Gastrocnemius medialis (tissue), 4 donors: ENCODE measurements around the gene TPSB2. TPM values are rescaled to one million over a fixed set of nuclear protein-coding genes. Genes with fewer than 3 reads are reported as not detected.
"Not testable (repeated sequence)": the region's sequence is repeated elsewhere in the genome, so short reads cannot be mapped to it uniquely, and the experiment has no call there.

Experiments
- ATAC-seq, 2 donors: fragments of 150-250 bp; one replicate each; pipeline ENCODE4 v1.9.1; 2016
- DNase-seq, 2 donors: peaks; one replicate each; pipeline ENCODE4 v3.0.0-alpha.2; 2019
- H3K27ac ChIP-seq, 4 donors: fragments of 200-600 bp; sonication (generic); 1 replicate in 1 of 4; 2 replicates in 3 of 4; pipeline ENCODE4 v1.5.1; 2016 to 2018; ENCODE audit warnings: mild to moderate bottlenecking in 2 of 4, moderate library complexity in 1 of 4
- H3K27me3 ChIP-seq, 3 donors: fragments of 200-600 bp; sonication (generic) in 2 of 3; 1 replicate in 1 of 3; 2 replicates in 2 of 3; pipeline versions ENCODE4 v1.5.1 to v1.6.0; 2016 to 2019; ENCODE audit warnings: mild to moderate bottlenecking in 1 of 3, moderate library complexity in 1 of 3
- H3K36me3 ChIP-seq, 2 donors: fragments of 200-600 bp; sonication (generic) in 1 of 2; one replicate each; pipeline ENCODE4 v1.5.1; 2017 to 2018
- H3K4me1 ChIP-seq, 2 donors: fragments of 200-600 bp; sonication (generic) in 1 of 2; one replicate each; pipeline ENCODE4 v1.5.1; 2016 to 2017; ENCODE audit warnings: mild to moderate bottlenecking in 2 of 2
- H3K4me3 ChIP-seq, 4 donors: fragments of 200-600 bp; sonication (generic) in 3 of 4; 1 replicate in 1 of 4; 2 replicates in 3 of 4; pipeline ENCODE4 v1.5.1; 2016 to 2019; ENCODE audit warnings: mild to moderate bottlenecking in 2 of 4
- H3K9me3 ChIP-seq, 3 donors: fragments of 200-600 bp; sonication (generic) in 2 of 3; 1 replicate in 1 of 3; 2 replicates in 2 of 3; pipeline ENCODE4 v1.5.1; 2016 to 2019
- POLR2A ChIP-seq, 2 donors: fragments of 450-650 bp; IDR thresholded peaks; one replicate each; pipeline ENCODE4 v1.6.1; 2017; ENCODE audit warnings: antibody characterized with exemption in 2 of 2, mild to moderate bottlenecking in 2 of 2, moderate library complexity in 2 of 2
- in situ Hi-C, 4 donors: fragments of 200-750 bp; cut with MboI; loops; one replicate each; pipeline versions ENCODE4 v1.15.0 to v1.8.0; 2017; ENCODE audit warnings: low sequenced_read_pairs in 4 of 4
- intact Hi-C: fragments of 100-400 bp; cut with DNase I; formaldehyde crosslinking; loops from one replicate; pipeline ENCODE4 v1.15.1; 2023; ENCODE audit warnings: low total_unique reads
- total RNA-seq, 4 donors: library from RNA; depleted of rRNA; stranded (reverse); fragments of >200 nt; gene quantifications; one replicate each; pipeline versions ENCODE4 v1.1.0 to v1.2.3, GENCODE V29; 2016
- TF ChIP-seq, protein P1 (sequence below), 5 experiments: fragments of 450-650 bp in 3 of 5; fragments of 200-600 bp in 2 of 5; sonication (generic) in 2 of 5; IDR thresholded peaks in 4 of 5; conservative IDR thresholded peaks in 1 of 5; 1 replicate in 4 of 5; 2 replicates in 1 of 5; pipeline ENCODE4 v1.5.1; 2016 to 2019; ENCODE audit warnings: antibody characterized with exemption in 5 of 5, mild to moderate bottlenecking in 3 of 5, moderate library complexity in 3 of 5

Gene TPSB2
- total RNA-seq: 10 to 100 TPM in 2 of 4 donors, 1 to 10 TPM in 2; 3.7 to 14.3 (median 9.5) TPM

DNA sequence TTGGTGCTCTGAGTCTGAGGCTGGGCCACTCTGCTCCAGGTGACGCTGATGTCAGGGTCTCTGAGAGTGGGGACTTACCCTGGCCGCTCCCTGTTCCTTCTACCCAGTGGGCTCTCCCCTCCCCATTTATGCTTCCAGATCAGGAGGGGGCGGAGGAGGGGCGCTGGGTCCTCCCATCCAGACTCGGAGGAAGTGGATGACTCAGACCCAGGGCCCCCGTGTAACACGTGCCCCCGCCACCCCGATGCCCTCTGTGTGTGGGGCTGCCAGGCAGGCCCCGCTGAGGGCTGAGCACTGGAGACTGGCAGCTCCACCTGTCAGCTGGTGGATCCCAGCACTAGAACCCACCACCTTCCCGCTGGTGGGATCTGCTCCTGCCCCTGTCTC lies at the start of gene TPSB2:
Gene TPSB2 (minus strand): TSS at position 101 of the 387 bp plus-strand sequence. CDS start 233 bp downstream, outside the sequence.
- H3K36me3 ChIP-seq, H3K9me3 ChIP-seq, DNase-seq, in situ Hi-C loops, H3K27me3 ChIP-seq, H3K27ac ChIP-seq, intact Hi-C loops, H3K4me1 ChIP-seq, H3K4me3 ChIP-seq, ATAC-seq: not testable (repeated sequence)

DNA sequence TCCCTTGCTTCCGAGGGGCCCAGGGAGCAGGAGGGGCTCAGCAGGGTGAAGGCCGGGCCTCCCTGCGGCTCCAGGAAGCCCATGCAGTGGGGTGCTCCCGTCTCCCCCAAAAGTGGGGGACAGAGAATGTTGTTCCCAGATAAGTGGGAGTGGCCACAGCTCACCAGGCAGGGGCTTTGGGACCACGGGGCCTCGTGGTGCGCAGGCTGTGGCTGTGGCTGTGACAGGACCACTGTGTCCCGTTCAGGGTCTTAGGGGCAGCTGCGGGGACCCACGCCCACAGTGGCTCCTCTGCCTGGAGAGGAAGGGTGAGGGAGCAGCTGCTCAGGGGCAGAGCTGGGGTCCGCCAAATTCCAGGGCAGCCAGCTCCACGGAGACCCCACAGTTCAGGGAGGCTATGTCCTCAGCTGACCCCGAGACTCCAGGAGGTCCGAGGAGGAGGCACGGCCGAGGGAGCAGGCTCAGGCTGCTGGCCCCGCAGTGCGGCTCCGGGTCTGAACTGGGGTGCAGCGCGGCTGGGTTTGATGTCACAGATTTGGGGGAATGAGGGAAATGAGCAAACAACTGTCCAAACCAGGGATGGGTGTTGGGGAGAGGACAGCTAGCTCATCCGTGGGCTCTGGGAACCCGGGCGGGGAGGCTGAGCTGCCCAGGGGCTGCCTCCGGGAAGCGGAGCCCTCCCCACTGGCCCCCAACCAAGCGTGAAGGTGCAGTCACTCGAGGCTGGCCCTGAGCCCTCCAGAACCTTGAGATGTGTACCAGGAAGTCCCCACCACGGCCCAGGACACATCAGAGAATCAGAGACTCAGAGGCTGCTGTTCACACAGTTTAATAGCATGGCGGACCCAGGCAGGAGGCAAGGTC lies 49.3 kb upstream of the TPSB2 start:
- in situ Hi-C loops: no loop called here
- H3K27ac ChIP-seq: no peak overlapping the region
- no peak overlapping the region for H3K4me3 ChIP-seq
- no peak for TF ChIP-seq POLR2A (IDR thresholded peaks at IDR 0.05)
- DNase-seq: no peak
- peaks cover 12 to 39% (median 34%) of the 10 kb centered on the region in 3 donors for H3K27me3 ChIP-seq
- H3K4me1 ChIP-seq: no peaks in the 10 kb centered on the region
- H3K9me3 ChIP-seq: no peaks in the 10 kb centered on the region
- H3K36me3 ChIP-seq: no peaks in the 10 kb centered on the region
- intact Hi-C loops: no loop called here
- no peak for ATAC-seq

DNA sequence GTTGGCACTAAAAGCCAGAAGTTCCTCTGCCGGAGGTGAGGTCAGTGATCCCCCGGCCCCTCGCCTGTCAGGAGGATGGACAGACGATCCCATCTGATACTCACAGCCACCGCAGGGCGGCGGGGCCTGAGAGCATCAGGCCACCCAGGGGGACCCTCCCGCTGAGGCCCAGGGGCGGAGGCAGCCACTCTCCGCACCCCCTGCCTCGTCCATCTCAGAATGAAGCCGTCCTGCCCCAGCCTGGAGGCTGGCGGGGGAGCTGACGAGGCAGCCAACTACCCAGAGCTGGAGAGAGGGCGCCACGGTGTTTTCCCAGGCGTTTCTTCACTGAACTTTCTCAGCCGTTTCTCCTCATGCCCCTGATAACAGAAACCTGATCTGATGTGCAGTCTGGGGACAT lies 48.5 kb upstream of the TPSB2 start:
- Histone ChIP-seq H3K27ac (no peak overlapping the region), H3K4me3 (no peak overlapping the region), H3K4me1 (no peaks in the 10 kb centered on the region), H3K36me3 (no peaks in the 10 kb centered on the region), H3K27me3 (peaks cover 12 to 32% (median 30%) of the 10 kb centered on the region in 3 donors), H3K9me3 (no peaks in the 10 kb centered on the region)
- intact Hi-C loops (no loop called here), in situ Hi-C loops (no loop called here)
- no peak for TF ChIP-seq POLR2A (IDR thresholded peaks at IDR 0.05)
- TF ChIP-seq, protein P1, sequence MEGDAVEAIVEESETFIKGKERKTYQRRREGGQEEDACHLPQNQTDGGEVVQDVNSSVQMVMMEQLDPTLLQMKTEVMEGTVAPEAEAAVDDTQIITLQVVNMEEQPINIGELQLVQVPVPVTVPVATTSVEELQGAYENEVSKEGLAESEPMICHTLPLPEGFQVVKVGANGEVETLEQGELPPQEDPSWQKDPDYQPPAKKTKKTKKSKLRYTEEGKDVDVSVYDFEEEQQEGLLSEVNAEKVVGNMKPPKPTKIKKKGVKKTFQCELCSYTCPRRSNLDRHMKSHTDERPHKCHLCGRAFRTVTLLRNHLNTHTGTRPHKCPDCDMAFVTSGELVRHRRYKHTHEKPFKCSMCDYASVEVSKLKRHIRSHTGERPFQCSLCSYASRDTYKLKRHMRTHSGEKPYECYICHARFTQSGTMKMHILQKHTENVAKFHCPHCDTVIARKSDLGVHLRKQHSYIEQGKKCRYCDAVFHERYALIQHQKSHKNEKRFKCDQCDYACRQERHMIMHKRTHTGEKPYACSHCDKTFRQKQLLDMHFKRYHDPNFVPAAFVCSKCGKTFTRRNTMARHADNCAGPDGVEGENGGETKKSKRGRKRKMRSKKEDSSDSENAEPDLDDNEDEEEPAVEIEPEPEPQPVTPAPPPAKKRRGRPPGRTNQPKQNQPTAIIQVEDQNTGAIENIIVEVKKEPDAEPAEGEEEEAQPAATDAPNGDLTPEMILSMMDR (IDR thresholded peaks at IDR 0.05 in 4 of 5, conservative IDR thresholded peaks at IDR 0.05 in 1 of 5): no peak
- DNase-seq (no peak), ATAC-seq (no peak)

DNA sequence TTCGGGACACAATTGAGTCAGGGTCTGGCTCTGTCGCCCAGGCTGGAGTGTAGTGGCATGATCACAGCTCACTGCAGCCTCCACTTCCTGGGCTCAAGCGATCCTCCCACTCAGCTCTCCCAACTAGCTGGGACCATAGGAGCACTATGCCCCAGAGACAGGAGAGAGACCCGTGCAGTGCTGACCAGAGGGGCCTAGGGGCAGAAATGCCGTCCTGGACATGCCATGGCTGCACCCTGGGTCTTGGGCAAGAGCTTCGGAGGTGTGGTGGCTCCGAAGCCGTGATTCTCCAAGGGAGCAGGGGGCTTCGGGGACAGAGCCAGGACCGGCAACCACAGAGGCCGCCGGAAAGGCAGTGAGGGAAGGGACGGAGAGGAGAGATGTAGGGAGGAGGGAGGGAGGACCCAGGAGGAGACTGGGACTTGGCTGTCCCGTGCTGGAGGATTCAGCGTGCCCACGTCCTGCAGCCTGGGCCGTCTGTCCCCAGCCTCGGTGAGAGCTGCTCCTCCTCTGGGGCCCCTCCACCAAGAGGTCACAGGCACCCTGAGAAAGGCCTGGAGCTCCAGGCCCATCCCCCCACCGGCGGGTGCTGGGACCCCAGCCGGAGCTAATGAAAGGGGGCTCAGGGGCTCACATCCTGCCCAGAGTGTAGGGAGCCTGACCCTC lies 47.8 kb upstream of the TPSB2 start:
- TF ChIP-seq, protein P1 (IDR thresholded peaks at IDR 0.05 in 4 of 5, conservative IDR thresholded peaks at IDR 0.05 in 1 of 5): no peak
- TF ChIP-seq POLR2A (IDR thresholded peaks at IDR 0.05): no peak
- no peak for DNase-seq
- in situ Hi-C loops: no loop called here
- Histone ChIP-seq H3K4me1 (no peaks in the 10 kb centered on the region), H3K9me3 (no peaks in the 10 kb centered on the region), H3K36me3 (no peaks in the 10 kb centered on the region), H3K27me3 (peaks cover 15 to 28% (median 25%) of the 10 kb centered on the region in 3 donors), H3K4me3 (no peak overlapping the region), H3K27ac (no peak overlapping the region)
- intact Hi-C loops: no loop called here
- ATAC-seq: no peak

DNA sequence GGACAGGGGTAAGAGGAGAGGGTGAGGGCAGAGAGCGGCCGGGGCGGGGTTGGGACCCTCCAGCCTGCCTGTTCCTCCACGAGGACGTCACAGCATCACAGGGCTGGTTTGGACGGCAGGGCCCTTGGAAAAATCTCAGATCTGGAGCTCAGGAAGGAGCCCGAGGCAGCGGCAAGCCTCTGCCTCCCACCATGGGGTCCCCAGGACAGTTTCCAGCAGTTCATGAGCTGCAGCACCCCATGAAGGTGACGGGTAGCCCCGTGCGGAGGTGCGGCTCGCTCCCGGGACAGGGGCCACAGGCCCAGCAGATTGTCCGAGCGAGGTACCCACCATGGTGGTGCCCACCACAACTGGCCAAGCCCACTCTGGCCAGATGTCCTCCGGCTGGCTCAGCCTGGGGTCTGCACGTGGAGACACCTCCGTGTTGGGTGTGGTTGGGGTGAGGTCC lies 47.2 kb upstream of the TPSB2 start:
- Histone ChIP-seq H3K27me3 (peaks cover 15 to 23% (median 19%) of the 10 kb centered on the region in 3 donors), H3K27ac (no peak overlapping the region), H3K4me1 (no peaks in the 10 kb centered on the region), H3K36me3 (no peaks in the 10 kb centered on the region), H3K4me3 (no peak overlapping the region), H3K9me3 (no peaks in the 10 kb centered on the region)
- intact Hi-C loops: no loop called here
- in situ Hi-C loops: no loop called here
- DNase-seq (no peak), ATAC-seq (no peak)
- TF ChIP-seq, protein P1 (IDR thresholded peaks at IDR 0.05 in 4 of 5, conservative IDR thresholded peaks at IDR 0.05 in 1 of 5): no peak
- TF ChIP-seq POLR2A (IDR thresholded peaks at IDR 0.05): no peak
